Cardiac septum (tissue), 1 donor: Measurements from ENCODE around the gene SH3RF3. TPM values are rescaled to one million over a fixed set of nuclear protein-coding genes. Genes with fewer than 3 reads are reported as not detected.

ENCODE experiments used
- DNase-seq: peaks from one replicate; pipeline ENCODE4 v3.0.0-alpha.2; 2020; ENCODE audit warnings: low spot score
- intact Hi-C: fragments of 100-400 bp; cut with DNase I; formaldehyde crosslinking; loops from one replicate; pipeline ENCODE4 v1.14.0; 2022
- total RNA-seq: library from RNA; stranded (reverse); fragmentation: NEBNext Ultra II Directional; extraction: Animal tissue kit (Norgen Biotek cat#: 25700); gene quantifications from one replicate; pipeline ENCODE4 v1.2.1, GENCODE V29; 2021
- donor health status: DM: no; HTN: no; CAD: no.

SH3RF3 gene
- total RNA-seq, 1 donor from 2014 or later: 11.2 TPM

GRCh38 chr2:109171444-109172334 is 42.7 kb downstream of the SH3RF3 start:
- intact Hi-C loops: loop anchor here (5.0 kb wide), 1 partner anchor 39 kb away; no protein-coding TSS in a partner anchor
- DNase-seq: peak; percentile 71

GRCh38 chr2:109172556-109173105 is 43.6 kb downstream of the SH3RF3 start:
- DNase-seq: no peak
- intact Hi-C loops: loop anchor here (5.0 kb wide), 1 partner anchor 40 kb away; no protein-coding TSS in a partner anchor

DNA sequence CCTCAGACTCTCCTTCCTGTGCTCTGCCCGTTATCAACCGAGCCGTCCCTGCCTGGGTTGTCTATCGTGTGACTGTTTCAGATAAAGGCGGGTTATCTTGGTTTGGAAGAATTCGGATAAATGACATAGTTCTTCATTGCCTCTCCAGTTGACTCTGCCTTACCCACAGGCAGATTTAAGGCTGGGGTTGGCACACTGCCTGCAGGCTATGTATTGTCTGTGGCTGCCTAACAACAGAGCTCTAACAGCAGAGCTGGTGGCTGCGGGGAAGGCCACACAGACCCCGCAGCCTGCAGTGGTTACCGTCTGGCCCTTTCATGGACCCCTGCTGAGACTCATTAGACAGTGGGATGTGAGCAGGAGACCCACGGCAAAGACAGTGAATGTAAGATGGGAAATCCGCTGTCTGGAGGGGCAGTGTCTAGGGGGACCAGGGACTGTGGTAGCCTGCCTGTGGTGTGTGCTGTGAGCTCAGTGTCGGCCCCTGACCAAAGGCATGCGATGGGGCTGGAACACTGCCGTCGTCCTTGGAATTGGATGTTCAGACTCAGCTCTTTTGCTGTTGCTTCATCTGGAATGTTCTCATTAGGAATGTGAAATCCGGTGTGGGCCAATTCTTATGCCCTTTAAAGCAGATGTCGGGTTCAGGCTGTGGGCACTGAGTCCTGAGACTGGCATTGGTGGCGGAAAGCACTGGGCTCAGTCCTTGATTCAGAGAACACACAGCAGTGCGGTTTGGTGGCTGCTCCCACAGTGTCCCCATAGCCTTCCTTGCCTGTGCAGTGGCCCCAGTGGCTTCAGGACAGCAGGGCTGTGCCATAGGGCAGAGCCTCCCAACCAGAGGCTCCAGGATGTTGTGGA is 44.5 kb downstream of the SH3RF3 start:
- DNase-seq: peak; percentile 81
- intact Hi-C loops: loop anchor here (5.0 kb wide), 1 partner anchor 41 kb away; no protein-coding TSS in a partner anchor

- peak; percentile 60 for DNase-seq
- intact Hi-C loops: loop anchor here (5.0 kb wide), 1 partner anchor 42 kb away; no protein-coding TSS in a partner anchor
Measured at GRCh38 chr2:109174214-109174613, 45.2 kb downstream of the SH3RF3 start.

DNA sequence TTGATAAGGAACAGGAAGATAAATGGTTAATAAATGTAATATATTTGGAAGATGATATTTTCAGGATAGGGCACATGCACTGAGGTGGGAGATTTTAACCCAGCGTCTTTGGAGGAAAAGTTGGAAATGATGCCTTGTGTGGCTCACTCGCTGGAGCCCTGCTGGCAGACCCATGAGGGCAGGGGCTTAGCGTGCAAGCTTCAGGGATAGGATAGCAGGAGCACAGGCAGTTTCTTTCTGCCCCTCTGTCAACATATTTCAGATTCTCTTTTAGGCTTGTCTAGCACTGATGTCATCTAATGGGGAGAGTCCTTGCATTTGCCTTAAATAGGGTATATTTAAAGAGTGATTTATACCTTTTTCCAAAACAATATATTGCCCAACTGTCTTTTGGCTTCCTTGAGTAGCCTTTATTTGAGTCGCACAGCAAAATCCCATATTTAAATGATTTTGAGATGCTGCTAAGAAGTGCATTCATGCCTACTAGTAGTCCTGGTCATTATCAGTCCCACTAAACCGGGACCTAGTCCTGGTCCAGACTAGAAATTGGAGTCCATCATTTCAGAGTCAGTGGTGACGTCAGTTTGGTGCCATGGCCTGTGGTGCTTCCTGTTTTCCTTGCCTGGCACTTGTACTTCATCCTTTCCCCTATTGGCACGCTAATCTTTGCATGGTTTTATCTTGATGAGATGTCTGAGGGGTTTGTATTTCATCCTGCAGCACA is 45.8 kb downstream of the SH3RF3 start:
- DNase-seq: peak; percentile 59
- intact Hi-C loops: loop anchor here (5.0 kb wide), 1 partner anchor 42 kb away; no protein-coding TSS in a partner anchor

- no peak for DNase-seq
- intact Hi-C loops: no loop called here
Measured at GRCh38 chr2:109175350-109175678, 46.3 kb downstream of the SH3RF3 start.

GRCh38 chr2:109176928-109177327 is 47.9 kb downstream of the SH3RF3 start:
- no peak for DNase-seq
- intact Hi-C loops: no loop called here

DNA sequence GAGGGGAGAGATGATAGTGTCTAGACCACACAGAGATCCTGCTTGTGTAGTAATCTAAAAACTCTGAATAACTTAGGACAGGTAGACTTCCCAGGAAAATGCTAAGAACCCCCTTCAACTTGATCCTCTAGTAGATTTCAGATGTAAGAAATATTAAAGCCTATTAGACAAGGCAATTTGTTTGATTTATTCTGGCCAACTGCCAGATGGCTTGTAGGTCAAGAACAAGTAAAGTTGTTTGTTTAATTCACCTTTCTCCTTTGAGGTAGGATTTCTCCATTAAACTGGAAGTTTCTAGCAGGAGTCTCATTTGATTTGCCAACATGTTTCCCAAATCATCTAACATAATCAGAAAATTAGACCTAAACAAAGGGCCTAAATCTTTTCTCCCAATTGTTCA is 48.6 kb downstream of the SH3RF3 start:
- intact Hi-C loops: no loop called here
- DNase-seq: no peak

GRCh38 chr2:109178968-109179367 is 50.0 kb downstream of the SH3RF3 start:
- intact Hi-C loops: no loop called here
- no peak for DNase-seq

GRCh38 chr2:109180786-109181185 is 51.8 kb downstream of the SH3RF3 start:
- intact Hi-C loops: no loop called here
- DNase-seq: no peak

GRCh38 chr2:109182426-109182825 is 53.4 kb downstream of the SH3RF3 start:
- intact Hi-C loops: no loop called here
- DNase-seq: no peak

- intact Hi-C loops: no loop called here
- no peak for DNase-seq
Measured at GRCh38 chr2:109183871-109184270, 54.9 kb downstream of the SH3RF3 start.

- DNase-seq: no peak
- intact Hi-C loops: no loop called here
Measured at GRCh38 chr2:109184368-109184767, 55.4 kb downstream of the SH3RF3 start.

DNA sequence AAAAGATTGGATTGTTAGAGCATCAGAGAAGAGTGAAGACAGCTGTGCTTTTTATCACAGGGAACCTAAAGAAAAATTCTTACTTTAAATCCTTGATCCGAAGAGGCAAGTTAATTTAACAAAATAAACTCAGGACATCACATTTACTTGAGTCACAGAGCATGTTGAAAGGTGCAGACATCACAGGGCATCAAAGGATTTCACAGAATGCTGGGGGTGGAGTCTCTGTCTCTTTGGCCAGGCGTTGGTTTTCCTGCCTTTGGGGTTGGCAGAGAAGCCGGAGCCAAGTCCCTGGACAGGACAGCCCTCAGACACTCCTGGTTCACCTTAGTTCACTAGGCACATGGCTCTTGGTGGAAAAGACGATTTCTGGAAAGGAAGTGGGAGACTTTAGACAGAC is 56.3 kb downstream of the SH3RF3 start:
- DNase-seq: no peak
- intact Hi-C loops: loop anchor here (5.0 kb wide), 1 partner anchor 53 kb away; no protein-coding TSS in a partner anchor

DNA sequence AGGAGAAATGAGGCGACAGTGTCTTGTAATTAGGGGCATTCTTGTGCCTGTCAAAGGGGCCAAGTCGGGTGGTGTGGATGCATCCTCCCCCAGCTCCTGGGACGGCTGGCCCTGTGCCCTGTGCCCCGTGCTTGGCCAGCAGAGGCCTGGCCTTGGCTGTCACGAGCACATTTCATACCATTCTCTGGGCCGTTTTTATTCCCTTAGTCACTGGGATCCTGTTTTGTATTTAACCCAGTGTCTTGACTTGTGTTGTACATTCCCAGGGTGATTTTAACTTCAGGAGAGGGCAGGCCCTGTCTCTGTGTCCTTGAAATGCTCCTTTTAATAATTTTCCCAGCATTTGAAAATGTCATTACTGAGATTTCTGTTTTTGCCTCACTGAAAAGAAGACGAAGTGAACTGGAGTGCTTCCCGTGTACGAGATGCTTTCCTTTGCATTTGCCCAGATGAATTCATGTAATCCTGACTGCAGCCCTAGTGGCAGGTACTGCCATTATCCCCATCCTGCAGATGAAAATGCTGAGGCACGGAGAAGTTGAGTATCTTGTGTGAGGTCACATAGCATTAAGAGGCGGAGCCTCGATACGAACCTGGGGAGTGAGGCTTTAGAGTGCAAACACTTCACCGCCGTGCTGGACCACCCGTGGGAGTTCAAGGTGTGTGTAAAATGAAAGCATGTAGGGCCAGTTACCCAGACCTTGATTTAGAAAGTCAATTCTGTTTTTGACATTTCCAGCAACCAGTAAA is 57.0 kb downstream of the SH3RF3 start:
- intact Hi-C loops: loop anchor here (1.0 to 5.0 kb wide), 2 partner anchors 9 to 54 kb away; no protein-coding TSS in a partner anchor

GRCh38 chr2:109186656-109187250 is 57.7 kb downstream of the SH3RF3 start:
- intact Hi-C loops: loop anchor here (1.0 to 5.0 kb wide), 2 partner anchors 9 to 54 kb away; no protein-coding TSS in a partner anchor

More for the DNA sequence above, 57.0 kb downstream of the SH3RF3 start:
- no peak for DNase-seq

GRCh38 chr2:109187711-109188495 is 58.9 kb downstream of the SH3RF3 start:
- no peak for DNase-seq
- intact Hi-C loops: loop anchor here (5.0 kb wide), 1 partner anchor 56 kb away; no protein-coding TSS in a partner anchor

More at GRCh38 chr2:109186656-109187250, 57.7 kb downstream of the SH3RF3 start:
- no peak for DNase-seq
